GM23338 (cell line): ENCODE data around the gene KIF20B.

ENCODE experiments used
- CREB1 ChIP-seq: fragments of 250-450 bp; sonication (Bioruptor Pico); IDR thresholded peaks from 2 replicates; pipeline ENCODE4 v1.5.0; 2020; ENCODE audit warnings: low read depth, mild to moderate bottlenecking, moderate library complexity
- CTCF ChIP-seq, 2 experiments: fragments of 200-600 bp in 1 of 2; sonication (generic) in 1 of 2; conservative IDR thresholded peaks; 2 replicates each; pipeline versions ENCODE4 v1.5.1 to v1.6.1; 2016 to 2017; ENCODE audit warnings: antibody characterized with exemption in 2 of 2, low read depth in 2 of 2, mild to moderate bottlenecking in 2 of 2, moderate library complexity in 1 of 2
- ETS1 ChIP-seq: IDR thresholded peaks from 2 replicates; pipeline ENCODE4 v1.6.1; 2016; ENCODE audit warnings: antibody characterized with exemption
- EZH2 ChIP-seq: fragments of 200-600 bp; sonication (generic); IDR thresholded peaks from one replicate; pipeline ENCODE4 v1.8.0; 2017; ENCODE audit warnings: antibody characterized with exemption, mild to moderate bottlenecking, low read depth; ENCODE audit not compliant: unreplicated experiment
- EZH2phosphoT487 ChIP-seq: fragments of 200-600 bp; sonication (generic); IDR thresholded peaks from one replicate; pipeline ENCODE4 v1.8.1; 2018; ENCODE audit warnings: antibody characterized with exemption; ENCODE audit not compliant: unreplicated experiment
- JUNB ChIP-seq: IDR thresholded peaks from one replicate; pipeline ENCODE4 v1.6.1; 2016; ENCODE audit warnings: antibody characterized with exemption; ENCODE audit not compliant: unreplicated experiment
- NANOG ChIP-seq: IDR thresholded peaks from 2 replicates; pipeline ENCODE4 v1.6.1; 2016; ENCODE audit warnings: antibody characterized with exemption, borderline replicate concordance
- POLR2AphosphoS5 ChIP-seq: IDR thresholded peaks from 2 replicates; pipeline ENCODE4 v1.6.1; 2016; ENCODE audit warnings: antibody characterized with exemption, low read depth
- REST ChIP-seq: IDR thresholded peaks from one replicate; pipeline ENCODE4 v1.6.1; 2018; ENCODE audit warnings: antibody characterized with exemption; ENCODE audit not compliant: unreplicated experiment
- STAT1 ChIP-seq: IDR thresholded peaks from one replicate; pipeline ENCODE4 v1.6.1; 2016; ENCODE audit warnings: antibody characterized with exemption; ENCODE audit not compliant: unreplicated experiment
- ZNF114 ChIP-seq: fragments of 250-450 bp; sonication (Bioruptor Pico); IDR thresholded peaks from 2 replicates; pipeline ENCODE4 v1.5.0; 2020; ENCODE audit warnings: mild to moderate bottlenecking, moderate library complexity
- ZNF331 ChIP-seq: fragments of 250-450 bp; sonication (Bioruptor Pico); IDR thresholded peaks from 2 replicates; pipeline ENCODE4 v1.5.0; 2020; ENCODE audit warnings: low read depth, mild to moderate bottlenecking, moderate library complexity
- ZNF462 ChIP-seq: fragments of 250-450 bp; sonication (Bioruptor Pico); IDR thresholded peaks from 2 replicates; pipeline ENCODE4 v1.5.0; 2020; ENCODE audit warnings: mild to moderate bottlenecking, moderate library complexity

GRCh38 chr10:89690027-89690426 is 11.4 kb upstream of the KIF20B start:
- TF ChIP-seq CTCF (conservative IDR thresholded peaks at IDR 0.05; ENCODE audit: low read depth in 2 of 2) (no peak), POLR2AphosphoS5 (no peak), EZH2phosphoT487 (no peak), ZNF462 (no peak), REST (no peak), ETS1 (no peak), EZH2 (no peak), CREB1 (CRISPR knock-in tag) (no peak), JUNB (no peak), STAT1 (no peak), ZNF114 (CRISPR knock-in tag) (no peak), NANOG (no peak), ZNF331 (CRISPR knock-in tag) (no peak)
